Mucosa of rectum (tissue), 2 donors: ENCODE data around the gene CHST13.

Experiments used
- H3K27ac ChIP-seq, 2 donors: one replicate each; pipeline ENCODE4 v1.7.0; 2013; ENCODE audit warnings: inconsistent platforms in 2 of 2, low read depth in 2 of 2, low read length in 2 of 2
- H3K27me3 ChIP-seq, 2 donors: one replicate each; pipeline ENCODE4 v1.7.0; 2013; ENCODE audit warnings: low read length in 2 of 2; ENCODE audit not compliant: control insufficient read depth in 2 of 2, insufficient read depth in 2 of 2
- H3K36me3 ChIP-seq, 2 donors: one replicate each; pipeline ENCODE4 v1.7.0; 2013; ENCODE audit warnings: low read length in 2 of 2; ENCODE audit not compliant: control insufficient read depth in 2 of 2, insufficient read depth in 2 of 2
- H3K4me1 ChIP-seq, 2 donors: one replicate each; pipeline ENCODE4 v1.7.0; 2013; ENCODE audit warnings: low read length in 2 of 2, mild to moderate bottlenecking in 1 of 2; ENCODE audit not compliant: control insufficient read depth in 2 of 2, insufficient read depth in 2 of 2
- H3K4me3 ChIP-seq, 2 donors: one replicate each; pipeline ENCODE4 v1.7.0; 2013; ENCODE audit warnings: low read length in 2 of 2
- H3K9ac ChIP-seq, 2 donors: one replicate each; pipeline ENCODE4 v1.7.0; 2013; ENCODE audit warnings: low read length in 2 of 2, low read depth in 1 of 2, mild to moderate bottlenecking in 1 of 2
- H3K9me3 ChIP-seq, 2 donors: one replicate each; pipeline ENCODE4 v1.7.0; 2013; ENCODE audit warnings: low read length in 2 of 2; ENCODE audit not compliant: control insufficient read depth in 2 of 2
- donor health status: healthy.
- donor health status: Normal muscosa, but diverticular disease.

CHST13 gene

GRCh38 chr3:126553284-126554084 lies 29.5 kb downstream of the CHST13 start:
- Histone ChIP-seq H3K27me3 (no peaks in the 10 kb centered on the region), H3K27ac (no peak overlapping the region), H3K36me3 (no peaks in the 10 kb centered on the region), H3K4me3 (no peak overlapping the region), H3K4me1 (no peaks in the 10 kb centered on the region), H3K9me3 (no peaks in the 10 kb centered on the region), H3K9ac (no peak overlapping the region)

GRCh38 chr3:126554560-126555525 lies 30.9 kb downstream of the CHST13 start:
- H3K36me3 ChIP-seq, result no peaks in the 10 kb centered on the region
- H3K4me1 ChIP-seq, result no peaks in the 10 kb centered on the region
- H3K27ac ChIP-seq, result no peak overlapping the region
- H3K9ac ChIP-seq, result no peak overlapping the region
- H3K4me3 ChIP-seq, result no peak overlapping the region
- H3K27me3 ChIP-seq, result no peaks in the 10 kb centered on the region
- no peaks in the 10 kb centered on the region for H3K9me3 ChIP-seq

- Histone ChIP-seq H3K36me3 (no peaks in the 10 kb centered on the region), H3K27ac (no peak overlapping the region), H3K9me3 (no peaks in the 10 kb centered on the region), H3K4me3 (no peak overlapping the region), H3K27me3 (no peaks in the 10 kb centered on the region), H3K4me1 (no peaks in the 10 kb centered on the region), H3K9ac (no peak overlapping the region)
Observed at GRCh38 chr3:126555795-126556636, 32.1 kb downstream of the CHST13 start.

GRCh38 chr3:126556637-126557414 lies 32.9 kb downstream of the CHST13 start:
- H3K9ac ChIP-seq, result no peak overlapping the region
- H3K9me3 ChIP-seq, result no peaks in the 10 kb centered on the region
- no peaks in the 10 kb centered on the region for H3K27me3 ChIP-seq
- no peak overlapping the region for H3K4me3 ChIP-seq
- H3K4me1 ChIP-seq, result no peaks in the 10 kb centered on the region
- H3K27ac ChIP-seq, result no peak overlapping the region
- H3K36me3 ChIP-seq, result no peaks in the 10 kb centered on the region

- Histone ChIP-seq H3K27me3 (no peaks in the 10 kb centered on the region), H3K9ac (no peak overlapping the region), H3K4me3 (no peak overlapping the region), H3K9me3 (no peaks in the 10 kb centered on the region), H3K36me3 (no peaks in the 10 kb centered on the region), H3K4me1 (no peaks in the 10 kb centered on the region), H3K27ac (no peak overlapping the region)
Observed at GRCh38 chr3:126557415-126557745, 33.4 kb downstream of the CHST13 start.

GRCh38 chr3:126557761-126558160 lies 33.8 kb downstream of the CHST13 start:
- Histone ChIP-seq H3K27me3 (no peaks in the 10 kb centered on the region), H3K4me1 (no peaks in the 10 kb centered on the region), H3K9ac (no peak overlapping the region), H3K36me3 (no peaks in the 10 kb centered on the region), H3K4me3 (no peak overlapping the region), H3K27ac (no peak overlapping the region), H3K9me3 (no peaks in the 10 kb centered on the region)

- no peaks in the 10 kb centered on the region for H3K36me3 ChIP-seq
- no peak within 1 kb of the TSS for H3K4me3 ChIP-seq
- no peaks in the 10 kb centered on the region for H3K4me1 ChIP-seq
- no peaks in the 10 kb centered on the region for H3K27me3 ChIP-seq
- H3K9me3 ChIP-seq, result no peaks in the 10 kb centered on the region
- H3K9ac ChIP-seq, result no peak within 1 kb of the TSS
- no peak within 1 kb of the TSS for H3K27ac ChIP-seq
Observed at GRCh38 chr3:126558336-126559071, 34.5 kb downstream of the CHST13 start, which contains the start of gene C3orf22. Gene C3orf22 (minus strand): TSS chr3:126558932. CDS start chr3:126553390, 5,542 bp downstream.

- Histone ChIP-seq H3K4me1 (no peaks in the 10 kb centered on the region), H3K36me3 (no peaks in the 10 kb centered on the region), H3K27me3 (no peaks in the 10 kb centered on the region), H3K27ac (no peak overlapping the region), H3K9me3 (peaks cover 0 to 2% of the 10 kb centered on the region in 2 donors), H3K9ac (no peak overlapping the region), H3K4me3 (no peak overlapping the region)
Observed at GRCh38 chr3:126562737-126563276, 38.9 kb downstream of the CHST13 start.
